HG03378 (cell line): ENCODE data around the gene FOXN3.
"Not testable (repeated sequence)": the region's sequence is repeated elsewhere in the genome, so short reads cannot be mapped to it uniquely, and the experiment has no call there.

Experiments
- ATAC-seq: cut with Tn5 transposase; IDR thresholded peaks from one replicate; pipeline ENCODE4 v1.9.1; 2021; ENCODE audit warnings: mild to moderate bottlenecking, moderate library complexity; ENCODE audit not compliant: unreplicated experiment

The FOXN3 gene

DNA sequence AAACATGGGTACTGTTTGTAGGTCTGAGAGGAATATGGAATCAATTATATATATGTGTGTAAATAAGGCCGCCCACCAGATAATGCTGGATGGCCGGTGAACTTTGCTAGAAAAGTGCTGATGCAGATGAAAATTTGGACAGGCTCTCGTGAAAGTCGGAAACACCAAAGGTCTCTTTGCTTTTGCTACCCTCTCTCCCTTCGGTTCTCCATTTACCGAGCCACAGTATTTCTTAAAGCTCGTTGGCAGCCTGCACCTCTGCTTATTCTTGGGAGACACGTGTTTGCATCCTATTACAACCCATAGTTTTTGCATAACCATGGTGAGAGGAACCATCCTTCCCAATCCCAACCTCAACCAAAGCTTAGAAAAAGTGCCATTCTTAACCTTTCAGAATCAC is 109.6 kb downstream of the FOXN3 start:
- no peak for ATAC-seq

DNA sequence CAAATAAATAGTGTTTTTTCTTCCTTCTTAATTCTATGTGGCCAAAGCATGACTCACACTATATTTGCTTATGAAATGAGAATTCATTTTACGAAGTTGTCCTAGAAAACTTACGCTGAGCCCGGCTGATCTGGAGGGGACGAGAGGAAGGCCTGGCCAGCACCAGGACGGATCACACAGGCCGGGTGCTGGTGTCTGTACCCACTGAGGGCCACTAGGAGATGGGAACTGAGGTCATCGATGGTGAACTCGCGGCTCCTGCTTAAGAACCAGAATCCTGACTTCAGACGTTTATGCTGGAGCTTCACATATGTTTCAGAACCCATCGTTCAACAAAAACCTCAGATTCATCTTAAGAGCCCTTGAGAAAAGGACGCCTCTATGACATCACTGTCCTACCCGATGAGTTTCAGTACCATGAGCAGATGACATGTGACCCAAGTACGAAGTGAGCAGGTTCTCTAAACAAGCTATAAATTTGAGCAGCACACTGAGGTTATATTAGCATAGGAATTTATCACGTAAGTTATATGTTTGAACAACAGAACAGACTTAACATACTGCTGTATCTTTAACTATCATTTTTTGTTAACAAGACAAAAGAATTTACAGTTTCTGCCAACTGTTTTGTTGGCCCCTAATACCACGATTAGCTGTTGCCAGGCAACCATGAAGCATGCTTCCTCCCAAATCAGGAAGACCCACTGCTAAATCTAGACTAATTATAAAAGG is 111.9 kb downstream of the FOXN3 start:
- ATAC-seq: peak; percentile 52

DNA sequence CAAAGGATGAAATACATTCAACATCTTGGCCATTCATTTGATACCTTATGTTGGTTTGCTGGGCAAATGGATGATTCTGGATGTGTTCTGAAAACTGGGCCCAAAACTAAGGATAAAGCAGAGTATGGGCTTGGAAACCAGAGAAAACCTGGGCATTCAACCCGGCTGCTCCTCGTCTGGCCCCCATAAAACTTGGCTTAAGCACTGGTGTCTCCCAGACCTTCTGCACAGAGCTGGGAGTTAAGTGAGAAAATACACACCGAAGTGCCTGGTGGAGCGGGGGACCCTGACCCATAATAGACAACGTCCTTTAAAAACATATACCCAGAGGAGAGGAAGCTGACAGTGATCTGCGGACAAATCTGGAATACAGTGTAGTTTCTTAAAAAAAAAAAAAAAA is 112.5 kb downstream of the FOXN3 start:
- ATAC-seq: no peak

DNA sequence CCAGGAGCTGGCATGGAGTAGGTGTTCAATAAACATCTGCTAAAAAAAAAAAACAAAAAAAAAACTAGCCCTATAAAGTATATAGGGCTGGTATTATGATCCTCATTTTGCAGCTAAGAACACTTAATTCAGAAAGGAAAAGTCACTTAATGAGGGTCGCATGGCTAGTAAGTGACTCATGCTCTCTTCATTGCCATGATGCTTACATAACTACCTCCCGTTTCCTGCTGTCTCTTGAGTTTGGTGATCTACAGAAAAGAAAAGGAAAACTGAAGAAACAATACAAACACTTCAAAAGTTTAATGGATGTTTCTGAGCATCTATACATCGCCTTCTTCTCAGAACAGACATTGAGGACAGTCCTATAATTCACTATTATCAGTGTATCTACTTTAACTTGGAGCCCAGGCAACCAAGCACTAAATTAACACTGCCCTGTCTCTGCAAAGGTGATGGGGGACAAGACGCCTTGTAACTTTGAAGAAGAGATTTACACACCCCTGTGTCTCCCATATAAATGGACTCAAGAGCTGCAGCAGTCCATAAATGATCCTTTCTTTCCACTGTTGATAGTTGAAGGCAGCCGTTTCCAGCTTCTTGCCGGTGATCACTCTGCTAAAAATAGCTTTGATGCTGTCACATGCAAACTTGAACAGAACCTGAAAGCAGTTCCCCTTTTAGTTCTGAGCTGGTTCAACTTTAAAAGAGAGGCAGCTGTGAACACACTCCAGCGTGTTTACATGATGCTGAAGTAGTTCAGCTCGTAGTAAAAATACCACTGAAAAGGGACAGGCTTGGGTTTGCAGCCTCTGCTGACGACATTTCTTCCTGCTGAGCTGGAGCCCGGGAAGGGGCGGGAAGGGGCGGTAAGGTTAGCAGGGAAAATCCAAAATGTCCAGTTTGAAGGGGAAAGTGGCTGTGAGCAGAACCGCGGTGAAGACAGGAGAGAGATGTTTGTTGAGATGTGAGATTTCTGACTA is 113.3 kb downstream of the FOXN3 start:
- ATAC-seq: peak; percentile 58

DNA sequence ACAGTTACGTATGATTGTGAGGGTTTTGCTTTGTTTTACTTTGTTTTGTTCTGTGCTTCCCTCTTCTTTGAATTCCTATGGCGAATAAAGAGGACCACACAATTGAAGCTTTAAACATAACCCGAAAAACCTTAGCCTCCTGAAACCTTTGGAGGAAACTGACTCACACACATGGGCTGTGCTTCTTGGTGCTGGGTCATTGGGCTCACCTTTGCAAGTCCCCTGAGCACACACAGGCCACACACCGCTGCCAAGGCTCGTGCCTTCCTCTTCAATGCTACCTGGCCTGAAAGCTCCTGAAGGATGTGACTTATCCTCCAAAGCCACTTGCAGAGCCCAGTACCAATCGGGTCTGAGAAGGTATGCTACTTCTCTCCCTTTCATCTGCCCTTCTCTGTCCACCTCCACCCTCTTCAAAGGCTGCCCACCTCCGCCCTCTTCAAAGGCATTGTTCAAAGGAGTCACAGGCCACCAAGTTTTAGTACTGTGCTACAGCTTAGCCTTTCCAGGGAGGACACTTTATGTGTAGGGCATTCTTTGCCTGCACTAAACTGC is 114.6 kb downstream of the FOXN3 start:
- ATAC-seq: no peak

DNA sequence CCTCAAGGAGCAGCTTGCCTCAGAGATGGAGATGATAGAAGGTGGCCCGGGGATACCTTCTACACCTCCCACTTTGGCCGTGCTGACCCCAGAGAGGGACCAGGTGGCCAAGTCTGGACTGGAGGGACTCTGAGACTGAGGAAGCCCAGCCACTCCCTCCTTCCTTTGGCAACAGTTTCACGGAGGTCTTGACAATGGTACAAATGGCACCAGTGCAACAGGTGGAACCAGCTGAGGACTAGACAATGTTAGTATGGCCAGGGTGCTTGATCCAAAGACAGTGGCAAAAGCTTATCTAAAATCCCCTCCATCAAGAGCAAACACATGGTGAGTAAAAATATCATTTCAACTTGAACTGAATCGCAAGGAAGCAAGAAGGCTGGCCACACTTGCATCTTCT is 117.4 kb downstream of the FOXN3 start:
- ATAC-seq: no peak

DNA sequence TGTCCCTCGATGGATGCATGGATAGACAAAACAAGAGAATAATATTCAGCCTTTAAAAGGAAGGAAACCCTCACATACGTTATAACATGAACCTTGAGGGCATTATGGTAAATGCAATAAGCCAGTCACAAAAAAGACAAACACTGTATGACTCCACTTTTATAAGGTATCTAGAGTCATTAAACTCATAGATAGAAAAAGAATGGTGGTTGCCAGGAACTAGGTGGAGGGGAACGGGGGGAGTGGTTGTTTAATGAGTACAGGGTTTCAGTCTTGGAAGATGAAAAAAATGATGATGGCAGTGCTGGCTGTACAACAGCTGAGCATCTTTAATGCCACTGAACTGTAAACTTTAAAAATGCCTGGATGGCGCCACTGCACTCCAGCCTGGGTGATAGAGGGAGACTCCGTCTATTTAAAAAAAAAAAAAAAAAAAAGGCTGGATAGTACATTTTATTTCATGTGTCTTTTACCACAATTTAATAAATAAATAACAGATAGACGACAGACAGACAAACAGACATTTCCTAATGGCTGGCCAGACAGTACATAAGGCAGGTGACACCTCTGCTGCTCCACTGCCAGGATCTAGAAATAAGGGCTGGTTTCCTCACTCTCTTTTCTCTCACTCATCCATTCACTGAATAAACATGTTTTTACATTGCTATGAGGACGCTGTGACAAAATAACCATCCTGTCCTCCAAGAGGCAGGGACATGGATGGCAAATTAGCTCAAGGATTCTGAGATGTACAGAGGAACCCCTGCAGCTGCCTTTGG is 118.8 kb downstream of the FOXN3 start:
- no peak for ATAC-seq

DNA sequence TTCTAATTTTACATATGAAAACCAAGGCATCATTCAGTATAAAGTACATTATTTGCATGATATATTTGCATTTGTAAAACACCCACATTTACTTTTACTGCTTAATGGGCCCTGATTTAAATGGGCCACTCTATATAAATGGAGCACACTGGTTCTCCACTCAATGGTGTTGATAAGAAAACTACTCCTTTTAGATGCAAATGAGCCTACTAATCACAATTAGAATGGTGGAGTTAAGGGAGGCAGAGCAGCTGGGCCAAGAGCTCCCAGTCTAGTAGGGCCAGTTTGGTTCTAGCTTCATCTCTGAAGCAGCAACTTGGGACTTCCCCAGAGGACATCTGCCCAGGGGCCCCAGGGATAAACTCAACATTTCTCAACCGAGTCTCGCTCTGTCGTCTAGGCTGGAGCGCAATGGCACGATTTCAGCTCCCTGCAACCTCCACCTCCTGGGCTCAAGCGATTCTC is 120.7 kb downstream of the FOXN3 start:
- no peak for ATAC-seq

DNA sequence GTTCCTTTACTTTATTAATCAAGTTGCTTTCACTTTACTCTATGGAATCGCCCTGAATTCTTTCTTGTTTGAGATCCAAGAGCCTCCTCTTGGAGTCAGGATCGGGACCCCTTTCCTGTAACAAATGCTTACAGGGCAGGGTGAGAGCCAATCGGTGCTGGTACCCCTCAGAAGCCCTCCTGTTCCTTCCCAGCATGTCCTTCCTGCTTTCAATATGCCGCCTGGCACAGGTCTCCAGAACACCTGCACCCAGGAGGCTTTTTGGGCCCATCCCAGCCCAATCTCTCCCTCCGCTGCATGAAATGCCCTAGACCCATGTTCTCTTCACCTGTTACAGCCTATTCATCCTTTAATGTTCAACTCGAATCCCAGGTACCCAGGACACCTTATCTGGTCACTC is 122.2 kb downstream of the FOXN3 start:
- no peak for ATAC-seq

DNA sequence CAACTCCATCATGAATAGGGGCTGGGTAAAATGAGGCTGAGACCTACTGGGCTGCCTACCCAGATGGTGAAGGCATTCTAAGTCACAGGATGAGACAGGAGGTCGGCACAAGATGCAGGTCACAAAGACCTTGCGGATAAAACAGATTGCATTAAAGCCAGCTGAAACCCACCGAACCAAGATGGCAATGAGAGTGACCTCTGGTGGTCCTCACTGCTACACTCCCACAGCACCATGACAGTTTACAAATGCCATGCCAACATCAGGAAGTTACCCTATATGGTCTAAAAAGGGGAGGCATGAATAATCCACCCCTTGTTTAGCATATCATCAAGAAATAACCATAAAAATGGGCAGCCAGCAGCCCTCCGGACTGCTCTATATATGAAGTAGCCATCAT is 122.6 kb downstream of the FOXN3 start:
- ATAC-seq: not testable (repeated sequence)

DNA sequence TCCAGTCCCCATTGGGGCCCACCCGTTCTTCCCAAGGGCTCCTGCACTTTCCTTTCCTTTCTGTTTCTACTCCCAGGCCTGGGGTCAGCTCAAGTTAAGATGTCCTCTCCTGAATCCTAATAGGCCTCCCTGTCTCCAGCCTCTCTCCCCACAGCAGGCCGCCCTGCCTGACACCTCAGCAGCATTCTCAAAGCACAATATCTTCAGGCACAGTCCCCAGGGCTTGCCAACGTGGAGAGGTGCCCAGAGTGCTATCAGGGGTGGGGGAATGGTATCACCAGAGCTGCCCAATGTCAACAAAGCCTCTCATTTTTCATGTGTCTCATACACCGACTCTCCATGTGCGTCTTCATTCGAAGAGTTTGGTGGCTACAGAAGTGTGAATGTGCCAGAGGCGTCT is 123.0 kb downstream of the FOXN3 start:
- no peak for ATAC-seq

DNA sequence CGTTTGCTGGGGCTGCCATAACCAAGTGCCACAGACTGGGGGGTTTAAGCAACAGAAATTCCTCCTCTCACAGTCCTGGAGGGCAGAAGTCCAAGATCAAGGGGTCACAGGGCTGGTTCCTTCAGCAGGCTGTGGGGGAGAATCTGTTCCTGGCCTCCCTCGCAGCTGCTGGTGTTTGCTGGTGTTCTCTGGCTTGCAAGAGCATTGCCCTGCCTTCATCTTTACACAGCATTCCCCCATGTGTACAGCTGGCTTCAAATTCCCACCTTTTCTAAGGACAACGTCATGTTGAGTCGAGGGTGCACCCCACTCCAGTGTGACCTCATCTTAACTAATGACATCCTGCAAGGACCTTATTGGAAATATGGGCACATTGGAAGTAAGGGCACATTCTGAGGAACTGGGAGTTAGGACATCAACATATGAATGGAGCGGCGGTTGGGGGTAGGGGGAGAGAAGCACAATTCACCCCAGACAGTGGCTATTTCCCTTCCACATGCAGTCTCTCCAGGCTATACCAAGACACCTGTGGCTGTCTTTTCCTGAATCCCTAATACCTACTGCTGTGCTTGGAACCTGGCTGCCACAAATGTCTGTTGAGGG is 123.6 kb downstream of the FOXN3 start:
- no peak for ATAC-seq

DNA sequence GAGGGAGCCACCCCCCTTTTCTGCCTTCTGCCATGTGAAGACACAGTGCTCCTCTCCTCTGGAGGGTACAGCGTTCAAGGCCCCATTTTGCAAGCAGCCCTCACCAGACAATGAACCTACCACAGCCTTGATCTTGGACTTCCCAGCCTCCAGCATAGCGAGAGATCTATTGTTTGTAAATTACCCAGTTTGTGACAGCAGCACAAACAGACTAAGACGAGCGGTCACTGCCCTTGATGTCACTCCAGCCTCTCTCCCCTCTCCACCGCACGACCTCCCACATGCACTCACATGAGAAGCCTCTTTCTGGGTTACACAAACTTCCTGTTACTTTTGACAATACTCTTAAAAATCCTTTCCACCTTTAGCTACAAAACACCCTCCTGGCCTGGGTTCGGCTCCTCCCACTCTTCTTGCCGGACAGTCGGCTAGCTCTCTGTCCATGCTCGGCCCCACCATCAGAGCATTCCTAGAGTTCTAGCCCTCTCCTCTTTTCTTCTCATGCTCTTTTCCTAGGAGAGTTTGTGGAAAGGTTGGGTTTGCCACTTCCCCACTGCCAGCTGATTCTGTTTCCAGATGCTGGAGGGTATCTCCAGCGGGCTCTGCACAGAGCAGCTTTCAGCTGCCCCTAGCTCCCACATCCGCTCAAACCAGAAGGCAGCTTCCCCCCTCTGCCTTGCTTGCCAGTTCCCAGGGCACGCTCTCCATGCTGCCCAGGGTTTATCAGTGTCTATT is 124.3 kb downstream of the FOXN3 start:
- no peak for ATAC-seq

DNA sequence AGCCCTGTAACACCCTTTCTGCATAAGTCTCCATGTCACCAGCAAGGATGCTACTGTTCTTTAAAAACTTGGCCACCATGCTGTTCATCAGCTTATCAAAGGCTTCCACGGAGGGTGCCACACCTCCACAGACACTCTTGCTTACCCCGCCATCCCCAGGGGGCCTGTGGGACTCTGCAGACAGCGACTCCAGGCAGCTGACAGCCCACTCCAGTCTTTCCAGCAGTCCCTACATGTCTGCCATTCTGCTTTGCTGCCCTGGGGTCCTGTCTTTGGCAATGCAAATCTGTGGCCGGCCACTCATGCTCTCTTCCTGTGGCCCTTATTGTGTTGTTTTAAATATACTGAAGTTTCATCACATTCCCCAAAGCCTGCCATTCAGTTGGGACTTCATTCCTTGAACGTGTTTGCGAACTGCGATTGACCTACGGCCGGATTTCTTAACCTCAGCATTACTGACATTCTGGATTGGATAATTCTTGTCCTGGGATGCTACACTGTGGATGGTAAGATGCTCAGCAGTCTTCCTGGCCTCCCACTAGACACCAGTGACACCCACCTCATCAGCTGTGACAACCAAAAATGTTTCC is 125.6 kb downstream of the FOXN3 start:
- ATAC-seq: no peak

DNA sequence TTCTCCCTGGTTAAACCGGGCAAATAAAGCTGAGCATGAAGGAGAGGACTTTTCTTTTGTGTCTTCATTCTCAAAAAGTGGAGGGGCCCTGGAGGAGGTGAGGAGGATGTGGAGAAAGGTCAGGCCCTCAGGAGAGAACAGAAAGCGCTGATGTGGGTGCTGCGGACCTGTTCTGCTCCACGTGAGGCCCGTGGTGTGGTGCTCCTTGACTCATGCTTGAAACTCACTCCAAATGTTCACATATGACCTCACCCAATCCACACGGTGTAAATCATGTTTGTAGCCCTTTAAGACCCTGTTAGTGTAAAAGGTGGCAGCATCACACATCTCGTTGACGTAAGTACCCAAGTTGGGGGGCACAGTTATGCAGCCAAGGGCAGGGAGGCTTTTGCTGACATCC is 126.2 kb downstream of the FOXN3 start:
- ATAC-seq: no peak

DNA sequence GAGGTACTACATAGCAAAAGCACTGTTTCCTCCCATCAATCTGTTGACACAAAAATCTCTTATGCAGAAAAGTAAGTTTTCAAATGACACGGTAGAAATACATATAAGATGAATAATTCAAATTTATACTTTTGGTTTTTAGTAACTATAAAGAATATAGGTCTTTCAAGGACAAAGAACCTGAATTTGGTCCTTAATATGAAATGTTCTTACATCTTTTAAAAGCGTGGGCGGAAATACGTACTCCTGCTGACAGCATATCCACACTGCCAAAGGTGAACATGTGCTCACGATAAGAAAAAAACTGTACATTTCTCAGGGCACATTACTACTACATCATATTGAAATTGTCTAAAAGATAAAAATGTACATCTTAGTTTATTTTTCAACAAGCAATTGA is 127.6 kb downstream of the FOXN3 start:
- no peak for ATAC-seq

DNA sequence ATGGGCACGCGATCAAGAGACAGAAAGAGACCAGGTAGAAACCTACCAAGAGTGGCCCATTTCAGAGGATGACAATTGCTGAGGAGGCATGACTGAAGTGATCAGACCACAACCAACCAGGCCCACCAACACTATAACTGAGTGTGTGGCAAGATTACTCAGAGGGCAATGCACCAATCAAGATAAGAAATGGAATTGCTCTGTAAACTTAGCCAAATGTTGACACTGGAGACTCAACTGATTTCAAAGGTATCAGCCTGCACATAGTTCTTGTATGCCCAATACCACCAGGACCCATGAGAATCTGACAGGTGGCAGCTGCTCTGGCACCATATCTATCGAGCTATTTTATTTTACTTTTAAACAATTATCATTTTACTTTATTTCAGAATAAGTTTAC is 128.9 kb downstream of the FOXN3 start:
- no peak for ATAC-seq

DNA sequence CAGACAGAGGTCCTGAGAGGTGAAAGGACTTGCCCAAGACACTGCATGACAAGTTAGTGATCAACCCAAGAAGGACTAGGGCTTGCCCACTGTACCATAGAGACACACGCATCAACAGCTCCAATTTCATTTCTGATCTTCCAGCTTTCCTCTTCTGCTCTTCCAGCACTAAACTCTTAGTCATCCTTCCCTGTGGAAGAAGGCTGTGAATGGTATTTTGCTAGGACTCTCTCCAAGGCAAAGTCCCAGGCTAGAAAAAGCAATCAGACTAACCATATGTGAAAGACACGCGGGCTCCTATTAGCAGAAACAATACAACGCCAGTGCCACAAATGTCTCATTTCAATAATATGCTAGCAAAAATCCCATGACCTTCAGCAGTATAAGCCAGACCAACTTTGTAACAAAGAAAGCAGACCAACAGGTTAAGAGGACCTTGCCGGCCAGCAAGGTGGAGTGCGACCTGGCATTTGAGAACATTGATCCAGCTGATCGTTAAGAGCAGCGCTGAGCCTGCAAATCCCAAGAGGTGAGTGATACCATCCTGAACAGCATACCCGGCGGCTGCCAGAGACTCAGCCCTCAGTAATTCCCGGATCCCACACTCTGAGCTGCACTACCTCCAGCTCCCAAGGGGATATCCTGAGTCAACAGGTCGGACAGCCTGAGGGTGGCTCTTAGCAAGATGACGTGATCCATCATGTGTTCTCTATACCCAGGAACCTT is 132.5 kb downstream of the FOXN3 start:
- no peak for ATAC-seq
